HG03039 (cell line): ENCODE data around the gene FAM162B.
"Not testable (repeated sequence)": the region's sequence is repeated elsewhere in the genome, so short reads cannot be mapped to it uniquely, and the experiment has no call there.

Source experiments
- ATAC-seq: cut with Tn5 transposase; IDR thresholded peaks from one replicate; pipeline ENCODE4 v1.9.1; 2021; ENCODE audit warnings: mild to moderate bottlenecking, moderate library complexity; ENCODE audit not compliant: unreplicated experiment

FAM162B gene

GRCh38 chr6:116730513-116730912 lies 35.0 kb downstream of the FAM162B start:
- no peak for ATAC-seq

DNA sequence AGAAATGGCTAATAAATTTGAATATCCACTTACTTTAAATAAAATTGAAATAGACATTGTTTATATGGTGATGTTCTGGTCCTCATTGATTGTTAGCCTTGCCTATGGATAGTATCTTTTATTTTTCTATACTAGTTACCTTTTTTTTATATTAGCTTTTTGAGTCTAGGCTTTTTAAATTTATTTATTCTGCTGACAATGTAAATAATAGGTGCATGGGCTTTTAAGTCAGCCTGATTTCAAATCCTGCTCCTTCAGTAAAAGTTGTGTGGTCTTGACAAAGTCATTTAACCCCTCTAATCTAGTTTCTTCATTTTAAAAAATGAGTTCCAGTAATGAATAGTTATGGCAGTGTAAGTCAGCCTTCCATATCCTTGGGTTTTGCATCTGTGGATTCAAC lies 38.6 kb downstream of the FAM162B start:
- no peak for ATAC-seq

- no peak for ATAC-seq
These were observed 50.8 kb downstream of the FAM162B start for GRCh38 chr6:116714761-116715160.

DNA sequence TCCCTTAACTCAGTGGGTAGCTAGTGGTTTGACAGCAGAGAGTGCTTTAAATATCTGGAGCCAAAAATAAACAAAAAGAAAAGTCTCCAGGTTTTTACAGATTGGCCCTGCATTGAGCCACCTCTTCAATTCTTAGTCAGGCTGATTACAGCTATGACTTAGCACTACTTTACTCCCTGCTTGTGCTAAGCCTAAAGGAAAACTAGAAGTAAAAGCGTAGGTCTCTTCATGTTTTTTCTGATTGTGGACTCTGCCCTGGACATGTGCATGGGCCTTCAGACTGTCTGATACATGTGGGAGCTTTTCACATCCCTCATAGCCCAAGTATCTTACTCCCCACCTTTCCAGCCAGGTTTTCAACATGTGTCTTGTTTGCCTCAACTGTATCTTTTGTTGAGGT lies 51.2 kb downstream of the FAM162B start:
- ATAC-seq = no peak

GRCh38 chr6:116705917-116706316 lies 59.6 kb downstream of the FAM162B start:
- ATAC-seq = no peak

- ATAC-seq = not testable (repeated sequence)
These were observed 61.6 kb downstream of the FAM162B start for GRCh38 chr6:116703888-116704287.
